WERI-Rb-1 (cell line): ENCODE results near the gene SLC11A2.
"Not testable (repeated sequence)": the region's sequence is repeated elsewhere in the genome, so short reads cannot be mapped to it uniquely, and the experiment has no call there.

Experiments used
- DNase-seq: peaks from one replicate; pipeline ENCODE4 v3.0.0-alpha.2; 2020
- H3K27ac ChIP-seq: fragments of 250-450 bp; sonication (Bioruptor Pico); 2 replicates; pipeline ENCODE4 v1.5.1; 2020; ENCODE audit warnings: mild to moderate bottlenecking, moderate library complexity
- H3K27me3 ChIP-seq: fragments of 250-450 bp; sonication (Bioruptor Pico); 2 replicates; pipeline ENCODE4 v1.5.1; 2021; ENCODE audit warnings: mild to moderate bottlenecking, low read depth, moderate library complexity; ENCODE audit not compliant: insufficient read depth, severe bottlenecking
- H3K36me3 ChIP-seq: fragments of 250-450 bp; sonication (Bioruptor Pico); 2 replicates; pipeline ENCODE4 v1.5.1; 2020; ENCODE audit warnings: mild to moderate bottlenecking, moderate library complexity
- H3K4me3 ChIP-seq: 2 replicates; pipeline ENCODE4 v1.5.1; 2011; ENCODE audit warnings: low read depth, mild to moderate bottlenecking, control low read depth, low read length
- H3K9me3 ChIP-seq: fragments of 250-450 bp; sonication (Bioruptor Pico); 2 replicates; pipeline ENCODE4 v1.5.1; 2021; ENCODE audit warnings: mild to moderate bottlenecking, moderate library complexity; ENCODE audit not compliant: severe bottlenecking
- TF ChIP-seq, protein P1 (sequence below): IDR thresholded peaks from 2 replicates; pipeline ENCODE4 v1.5.1; 2011; ENCODE audit warnings: low read depth, mild to moderate bottlenecking, control low read depth, inconsistent platforms, low read length

The SLC11A2 gene

DNA sequence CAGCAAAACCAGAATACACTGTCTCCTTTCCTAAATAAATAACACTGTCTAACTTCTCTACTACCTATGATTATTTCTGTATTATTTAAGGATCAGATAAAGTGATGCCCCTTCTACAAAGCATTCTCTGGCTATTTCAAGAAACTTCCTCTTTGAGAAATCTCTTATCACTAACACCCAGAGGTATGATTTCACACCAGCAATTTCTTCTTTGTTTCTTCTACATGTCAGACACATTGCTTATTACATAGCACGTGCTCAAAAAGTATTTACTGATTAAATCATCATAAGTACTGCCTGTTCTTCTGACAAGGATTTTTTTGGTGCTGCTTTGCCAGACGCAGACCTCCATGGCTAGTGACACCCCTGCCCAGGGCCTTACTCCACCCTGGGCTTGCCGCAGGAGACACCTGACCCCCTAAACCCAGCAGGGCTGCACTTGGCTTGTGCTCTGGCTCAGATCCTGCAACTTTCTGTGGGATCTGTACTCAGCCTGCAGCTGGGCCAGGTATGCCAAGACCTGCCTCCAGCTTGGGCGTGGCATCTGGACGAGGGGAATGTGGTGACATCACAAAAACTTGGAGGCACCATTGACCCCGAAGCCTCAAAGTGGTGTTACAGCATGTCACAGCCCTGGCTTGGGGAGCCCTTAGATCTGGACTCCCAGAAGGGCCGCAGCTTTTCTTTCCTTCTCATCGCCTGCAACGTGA, 89.2 kb downstream of the SLC11A2 start:
- Histone ChIP-seq H3K4me3 (no peak overlapping the region), H3K9me3 (peaks cover 11% of the 10 kb centered on the region), H3K27me3 (no peaks in the 10 kb centered on the region), H3K27ac (no peak overlapping the region), H3K36me3 (no peaks in the 10 kb centered on the region; the same call in 1 of the 2 replicates)
- TF ChIP-seq, protein P1, sequence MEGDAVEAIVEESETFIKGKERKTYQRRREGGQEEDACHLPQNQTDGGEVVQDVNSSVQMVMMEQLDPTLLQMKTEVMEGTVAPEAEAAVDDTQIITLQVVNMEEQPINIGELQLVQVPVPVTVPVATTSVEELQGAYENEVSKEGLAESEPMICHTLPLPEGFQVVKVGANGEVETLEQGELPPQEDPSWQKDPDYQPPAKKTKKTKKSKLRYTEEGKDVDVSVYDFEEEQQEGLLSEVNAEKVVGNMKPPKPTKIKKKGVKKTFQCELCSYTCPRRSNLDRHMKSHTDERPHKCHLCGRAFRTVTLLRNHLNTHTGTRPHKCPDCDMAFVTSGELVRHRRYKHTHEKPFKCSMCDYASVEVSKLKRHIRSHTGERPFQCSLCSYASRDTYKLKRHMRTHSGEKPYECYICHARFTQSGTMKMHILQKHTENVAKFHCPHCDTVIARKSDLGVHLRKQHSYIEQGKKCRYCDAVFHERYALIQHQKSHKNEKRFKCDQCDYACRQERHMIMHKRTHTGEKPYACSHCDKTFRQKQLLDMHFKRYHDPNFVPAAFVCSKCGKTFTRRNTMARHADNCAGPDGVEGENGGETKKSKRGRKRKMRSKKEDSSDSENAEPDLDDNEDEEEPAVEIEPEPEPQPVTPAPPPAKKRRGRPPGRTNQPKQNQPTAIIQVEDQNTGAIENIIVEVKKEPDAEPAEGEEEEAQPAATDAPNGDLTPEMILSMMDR, result no peak
- no peak for DNase-seq

DNA sequence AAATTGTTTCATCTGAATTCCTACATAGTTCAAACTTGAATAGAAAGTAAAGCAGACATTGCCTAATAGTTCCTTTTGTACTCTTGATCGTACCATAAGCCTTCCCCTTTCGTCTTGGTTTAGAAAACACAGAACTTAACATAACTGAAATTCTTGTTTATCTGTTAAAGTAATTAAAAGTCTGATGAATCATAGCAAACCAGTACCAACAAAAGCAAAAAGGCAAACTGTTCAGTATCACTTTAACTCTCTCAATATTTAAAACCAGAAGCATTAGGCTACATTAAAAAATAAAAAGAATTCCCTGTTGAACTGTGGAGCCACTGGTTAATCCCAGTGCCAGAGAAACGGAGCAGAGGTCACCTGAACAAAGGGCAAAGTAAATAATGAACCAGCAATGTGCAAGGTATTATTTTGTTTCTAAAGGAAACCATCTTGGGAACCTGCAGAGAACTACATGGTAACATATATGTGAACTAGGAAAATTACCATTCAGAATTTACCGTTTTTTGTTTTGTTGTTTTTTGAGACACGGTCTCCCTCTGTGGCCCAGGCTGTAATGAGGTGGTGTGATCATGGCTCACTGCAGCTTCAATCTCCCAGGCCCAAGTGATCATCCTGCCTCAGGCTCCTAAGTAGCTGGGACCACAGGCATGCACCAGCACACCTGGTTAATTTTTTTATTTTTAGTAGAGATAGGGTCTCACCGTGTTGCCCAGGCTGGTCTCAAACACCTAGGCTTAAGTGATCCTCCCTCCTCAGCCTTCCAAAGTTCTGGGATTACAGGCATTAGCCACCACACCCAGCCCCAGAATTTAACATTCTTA, 91.0 kb downstream of the SLC11A2 start:
- no peaks in the 10 kb centered on the region for H3K27me3 ChIP-seq
- TF ChIP-seq, protein P1, result no peak
- H3K27ac ChIP-seq, result no peak overlapping the region

DNA sequence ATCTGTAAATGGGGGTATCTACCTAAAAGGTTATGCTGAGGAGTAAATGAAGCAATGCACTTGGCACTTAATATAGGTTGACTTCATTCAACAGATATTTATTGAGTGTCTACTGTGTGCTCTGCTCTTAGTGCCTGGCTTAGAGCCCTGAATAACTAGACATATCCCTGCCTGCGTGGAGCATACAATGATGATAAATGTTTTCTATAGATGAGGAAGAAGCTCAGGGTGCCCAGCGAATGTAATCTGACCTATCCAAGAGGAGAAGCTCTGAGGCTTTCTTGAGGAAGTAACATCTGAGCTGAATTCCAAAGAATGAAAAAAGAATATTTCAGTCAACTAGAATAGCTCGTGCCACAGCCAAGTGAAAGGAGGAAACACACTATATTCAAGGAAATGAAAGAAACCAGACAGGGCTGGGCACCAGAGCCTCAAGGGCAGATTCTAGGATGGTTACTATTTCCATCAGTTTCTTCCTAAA, 91.8 kb downstream of the SLC11A2 start:
- DNase-seq, result no peak
- H3K27ac ChIP-seq, result no peak overlapping the region
- TF ChIP-seq, protein P1, result no peak
- no peaks in the 10 kb centered on the region; the same call in 1 of the 2 replicates for H3K36me3 ChIP-seq
- no peaks in the 10 kb centered on the region for H3K27me3 ChIP-seq
- H3K4me3 ChIP-seq, result no peak overlapping the region
- peaks cover 11% of the 10 kb centered on the region for H3K9me3 ChIP-seq

More for the DNA sequence above, 91.0 kb downstream of the SLC11A2 start:
- no peak for DNase-seq
- peaks cover 11% of the 10 kb centered on the region for H3K9me3 ChIP-seq
- no peaks in the 10 kb centered on the region; the same call in 1 of the 2 replicates for H3K36me3 ChIP-seq
- no peak overlapping the region for H3K4me3 ChIP-seq

DNA sequence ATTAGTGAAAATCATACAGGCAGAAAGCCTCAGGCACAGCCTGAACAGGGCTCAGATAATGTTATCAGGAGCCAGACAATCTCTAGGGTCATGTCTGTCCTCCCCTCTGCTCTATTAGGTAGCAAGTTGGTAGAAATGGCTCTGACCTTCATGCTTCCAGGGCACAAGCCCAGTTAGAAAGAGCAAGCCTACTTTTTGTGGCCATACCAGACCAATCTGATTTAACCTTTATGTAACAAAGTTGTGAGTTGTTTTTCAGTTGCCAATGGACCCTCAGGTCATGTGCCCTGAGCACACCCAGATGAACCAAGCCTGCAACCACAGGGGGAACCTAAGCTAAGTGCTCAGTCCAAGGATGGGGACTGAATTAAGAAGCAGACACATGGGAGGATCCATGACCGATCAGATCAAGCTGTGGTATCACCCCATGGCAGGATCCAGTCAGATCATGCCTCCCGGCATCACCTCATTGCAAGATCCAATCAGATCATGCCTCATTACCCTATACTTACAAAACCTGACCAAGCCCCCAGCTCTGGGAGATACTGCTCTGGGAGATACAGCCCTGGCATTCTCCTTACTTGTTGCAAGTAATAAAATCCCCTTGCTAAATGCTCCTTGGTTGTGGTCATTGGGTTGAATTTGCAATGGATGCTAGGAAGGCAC, 92.6 kb downstream of the SLC11A2 start:
- Histone ChIP-seq H3K36me3 (no peaks in the 10 kb centered on the region; the same call in 1 of the 2 replicates), H3K27ac (no peak overlapping the region), H3K27me3 (no peaks in the 10 kb centered on the region), H3K4me3 (no peak overlapping the region), H3K9me3 (peaks cover 8% of the 10 kb centered on the region)
- TF ChIP-seq, protein P1, result no peak
- no peak for DNase-seq

DNA sequence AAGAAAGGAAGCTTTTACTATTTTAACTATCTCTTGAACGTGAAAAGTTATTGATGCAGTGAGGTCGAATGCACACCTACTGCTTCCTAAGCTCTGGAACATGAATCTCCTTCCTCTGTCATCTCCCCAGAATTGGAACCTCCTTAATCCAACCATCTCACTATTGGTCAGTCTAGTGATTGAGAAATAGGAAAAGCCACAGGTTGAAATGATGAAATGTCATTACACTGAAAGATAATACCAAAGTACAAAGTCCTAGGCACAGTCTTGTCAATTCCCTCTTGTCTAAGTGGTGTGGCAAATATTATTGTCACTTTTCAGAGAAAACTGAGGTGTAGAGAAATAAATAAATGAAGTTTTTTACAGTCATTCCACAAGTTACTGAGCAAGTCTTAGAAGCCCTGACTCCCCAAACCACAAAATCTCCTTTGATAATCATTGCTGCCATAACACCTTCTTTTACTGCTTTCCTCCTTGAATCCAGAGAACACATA, 93.3 kb downstream of the SLC11A2 start:
- no peaks in the 10 kb centered on the region for H3K27me3 ChIP-seq
- peaks cover 8% of the 10 kb centered on the region for H3K9me3 ChIP-seq
- no peak overlapping the region for H3K27ac ChIP-seq
- no peak for DNase-seq
- no peak overlapping the region for H3K4me3 ChIP-seq
- no peaks in the 10 kb centered on the region; the same call in 1 of the 2 replicates for H3K36me3 ChIP-seq
- TF ChIP-seq, protein P1, result no peak

DNA sequence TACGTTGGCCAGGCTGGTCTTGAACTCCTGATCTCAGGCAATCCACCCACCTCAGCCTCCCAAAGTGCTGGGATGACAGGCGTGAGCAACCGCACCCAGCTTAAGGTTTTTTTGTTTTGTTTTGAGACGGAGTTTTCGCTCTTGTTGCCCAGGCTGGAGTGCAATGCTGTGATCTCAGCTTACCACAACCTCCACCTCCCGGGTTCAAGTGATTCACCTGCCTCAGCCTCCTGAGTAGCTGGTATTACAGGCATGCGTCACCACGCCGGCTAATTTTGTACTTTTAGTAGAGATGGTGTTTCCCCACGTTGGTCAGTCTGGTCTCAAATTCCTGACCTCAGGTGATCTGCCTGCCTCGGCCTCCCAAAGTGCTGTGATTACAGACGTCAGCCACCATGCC, 95.7 kb downstream of the SLC11A2 start:
- H3K27ac ChIP-seq, H3K9me3 ChIP-seq, H3K27me3 ChIP-seq, H3K4me3 ChIP-seq, H3K36me3 ChIP-seq, DNase-seq: not testable (repeated sequence)
